Measurements from ENCODE around the gene IFNA17. TPM values are rescaled to one million over a fixed set of nuclear protein-coding genes. Genes with fewer than 3 reads are reported as not detected.
A peak's percentile ranks its signal among the peaks of the same experiment; 100 is the strongest.
"Not testable (repeated sequence)": the region's sequence is repeated elsewhere in the genome, so short reads cannot be mapped to it uniquely, and the experiment has no call there.

The IFNA17 gene
- total RNA-seq, 2 experiments from 2014 or later = not detected

GRCh38 chr9:21235468-21236359 lies 7.7 kb upstream of the IFNA17 start:
- H3K9me3 Mint-ChIP-seq (ENCODE audit: low read depth); H3K27ac Mint-ChIP-seq; H3K36me3 Mint-ChIP-seq; H3K4me1 Mint-ChIP-seq: not testable (repeated sequence)
- Mint-ChIP-seq H3K4me3 (peak overlapping the region; percentile 3), H3K27me3 (peaks cover 18% of the 10 kb centered on the region)
- ATAC-seq = peak; percentile 64
- DNase-seq = peak; percentile 51
- CTCF ChIA-PET = interaction anchor here (0.7 to 2.1 kb wide), 22 partner anchors 17 to 555 kb away, joined by 3 to 16 read pairs (median 4); no protein-coding TSS in a partner anchor

GRCh38 chr9:21234153-21234687 lies 6.2 kb upstream of the IFNA17 start:
- H3K36me3 Mint-ChIP-seq = no peaks in the 10 kb centered on the region
- peaks cover 16% of the 10 kb centered on the region for H3K27me3 Mint-ChIP-seq
- DNase-seq = no peak
- H3K4me1 Mint-ChIP-seq = peaks cover 6% of the 10 kb centered on the region
- H3K27ac Mint-ChIP-seq = no peak overlapping the region
- no peaks in the 10 kb centered on the region for H3K9me3 Mint-ChIP-seq (ENCODE audit: low read depth)
- H3K4me3 Mint-ChIP-seq = no peak overlapping the region
- no peak for ATAC-seq
- CTCF ChIA-PET = interaction anchor here (1.1 to 2.1 kb wide), 4 partner anchors 18 to 81 kb away, joined by 5 to 16 read pairs (median 6); no protein-coding TSS in a partner anchor

GRCh38 chr9:21233258-21233657 lies 5.2 kb upstream of the IFNA17 start:
- H3K36me3 Mint-ChIP-seq = no peaks in the 10 kb centered on the region
- CTCF ChIA-PET = no interaction called here

GRCh38 chr9:21217211-21217610 lies 10.8 kb downstream of the IFNA17 start, which contains the start of gene IFNA16:
Gene IFNA16 (minus strand): TSS chr9:21217311. CDS start chr9:21217305, 6 bp downstream.
- H3K4me3 Mint-ChIP-seq; H3K4me1 Mint-ChIP-seq; H3K27ac Mint-ChIP-seq; H3K9me3 Mint-ChIP-seq (ENCODE audit: low read depth); CTCF ChIA-PET; DNase-seq; ATAC-seq; H3K36me3 Mint-ChIP-seq: not testable (repeated sequence)
- H3K27me3 Mint-ChIP-seq = peaks cover 55% of the 10 kb centered on the region

More at GRCh38 chr9:21233258-21233657, 5.2 kb upstream of the IFNA17 start:
- Mint-ChIP-seq H3K4me1 (peaks cover 6% of the 10 kb centered on the region), H3K4me3 (no peak overlapping the region), H3K27me3 (peaks cover 12% of the 10 kb centered on the region), H3K27ac (no peak overlapping the region), H3K9me3 (ENCODE audit: low read depth) (no peaks in the 10 kb centered on the region)
- DNase-seq (no peak), ATAC-seq (no peak)

GRCh38 chr9:21213411-21214326 lies 14.4 kb downstream of the IFNA17 start:
- ATAC-seq = peak; percentile 42
- H3K4me3 Mint-ChIP-seq, H3K4me1 Mint-ChIP-seq: not testable (repeated sequence)

GRCh38 chr9:21212160-21212559 lies 15.9 kb downstream of the IFNA17 start:
- ATAC-seq; H3K27ac Mint-ChIP-seq; H3K9me3 Mint-ChIP-seq (ENCODE audit: low read depth); H3K4me1 Mint-ChIP-seq; DNase-seq; H3K36me3 Mint-ChIP-seq; H3K4me3 Mint-ChIP-seq: not testable (repeated sequence)
- peaks cover 22% of the 10 kb centered on the region for H3K27me3 Mint-ChIP-seq
- CTCF ChIA-PET = interaction anchor here (2.6 kb wide), 2 partner anchors 17 to 28 kb away, joined by 6 to 12 read pairs; no protein-coding TSS in a partner anchor

More at GRCh38 chr9:21213411-21214326, 14.4 kb downstream of the IFNA17 start:
- DNase-seq; H3K9me3 Mint-ChIP-seq (ENCODE audit: low read depth); H3K36me3 Mint-ChIP-seq; H3K27ac Mint-ChIP-seq: not testable (repeated sequence)
- H3K27me3 Mint-ChIP-seq = peaks cover 33% of the 10 kb centered on the region
- CTCF ChIA-PET = interaction anchor here (1.0 to 2.6 kb wide), 6 partner anchors 17 to 182 kb away, joined by 3 to 12 read pairs (median 5); no protein-coding TSS in a partner anchor

GRCh38 chr9:21210782-21211181 lies 17.2 kb downstream of the IFNA17 start:
- CTCF ChIA-PET, ATAC-seq: not testable (repeated sequence)
- peaks cover 21% of the 10 kb centered on the region for H3K27me3 Mint-ChIP-seq

GRCh38 chr9:21210311-21210710 lies 17.7 kb downstream of the IFNA17 start:
- CTCF ChIA-PET = no interaction called here
- Mint-ChIP-seq H3K27ac (no peak overlapping the region), H3K27me3 (peaks cover 21% of the 10 kb centered on the region), H3K9me3 (ENCODE audit: low read depth) (no peaks in the 10 kb centered on the region), H3K36me3 (no peaks in the 10 kb centered on the region), H3K4me1 (peaks cover 5% of the 10 kb centered on the region), H3K4me3 (no peak overlapping the region)
- ATAC-seq = no peak
- no peak for DNase-seq

More at GRCh38 chr9:21210782-21211181, 17.2 kb downstream of the IFNA17 start:
- H3K4me3 Mint-ChIP-seq; H3K4me1 Mint-ChIP-seq; H3K9me3 Mint-ChIP-seq (ENCODE audit: low read depth); DNase-seq; H3K27ac Mint-ChIP-seq; H3K36me3 Mint-ChIP-seq: not testable (repeated sequence)

- H3K36me3 Mint-ChIP-seq; H3K4me1 Mint-ChIP-seq; H3K4me3 Mint-ChIP-seq; H3K9me3 Mint-ChIP-seq (ENCODE audit: low read depth); ATAC-seq; DNase-seq; H3K27ac Mint-ChIP-seq; CTCF ChIA-PET: not testable (repeated sequence)
- H3K27me3 Mint-ChIP-seq = peaks cover 32% of the 10 kb centered on the region
These were observed 21.0 kb downstream of the IFNA17 start, which contains the start of gene IFNA10 for GRCh38 chr9:21207043-21207442. Gene IFNA10 (minus strand): TSS chr9:21207143. CDS start chr9:21207097, 46 bp downstream.

GRCh38 chr9:21205204-21205603 lies 22.8 kb downstream of the IFNA17 start:
- ATAC-seq (no peak), DNase-seq (no peak)
- H3K27me3 Mint-ChIP-seq = peaks cover 46% of the 10 kb centered on the region
- H3K4me1 Mint-ChIP-seq = peaks cover 4% of the 10 kb centered on the region
- H3K36me3 Mint-ChIP-seq = no peaks in the 10 kb centered on the region
- no peaks in the 10 kb centered on the region for H3K9me3 Mint-ChIP-seq (ENCODE audit: low read depth)
- no peak overlapping the region for H3K27ac Mint-ChIP-seq
- no peak overlapping the region for H3K4me3 Mint-ChIP-seq
- CTCF ChIA-PET = no interaction called here

GRCh38 chr9:21202105-21202504 lies 25.9 kb downstream of the IFNA17 start, which contains the start of gene IFNA7:
Gene IFNA7 (minus strand): TSS chr9:21202205. CDS start chr9:21202165, 40 bp downstream.
- H3K4me1 Mint-ChIP-seq; H3K9me3 Mint-ChIP-seq (ENCODE audit: low read depth); H3K4me3 Mint-ChIP-seq; DNase-seq; ATAC-seq; H3K27ac Mint-ChIP-seq; H3K36me3 Mint-ChIP-seq: not testable (repeated sequence)
- H3K27me3 Mint-ChIP-seq = peaks cover 45% of the 10 kb centered on the region
- CTCF ChIA-PET = interaction anchor here (1.8 kb wide), 1 partner anchor 8 kb away, joined by 3 read pairs; no protein-coding TSS in a partner anchor

- not testable (repeated sequence) for H3K36me3 Mint-ChIP-seq; H3K4me1 Mint-ChIP-seq; H3K27ac Mint-ChIP-seq; H3K9me3 Mint-ChIP-seq (ENCODE audit: low read depth)
- CTCF ChIA-PET = interaction anchor here (0.7 to 2.7 kb wide), 25 partner anchors 8 to 593 kb away, joined by 3 to 16 read pairs (median 4); partner anchors contain the start of genes IFNA7 and KLHL9
- Mint-ChIP-seq H3K4me3 (peak overlapping the region; percentile 36), H3K27me3 (peaks cover 16% of the 10 kb centered on the region)
- DNase-seq = peak; percentile 70
- ATAC-seq = peak; percentile 90
These were observed 32.9 kb downstream of the IFNA17 start for GRCh38 chr9:21194867-21195776.

All from activated CD8-positive, alpha-beta memory T cell treated with anti-CD3 and anti-CD28 coated beads, Interleukin-2, amount 10 ng/mL, durations not matched to agents 7 days and 5 days (primary cell).